Astrocyte of the cerebellum (primary cell): ENCODE data around the gene ZC3H18.

ENCODE experiments used
- DNase-seq: peaks from one replicate; pipeline ENCODE4 v3.0.0-alpha.2; 2011; ENCODE audit warnings: low read depth
- H3K4me3 ChIP-seq: 2 replicates; pipeline ENCODE4 v1.5.1; 2011; ENCODE audit warnings: mild to moderate bottlenecking, low read depth, low read length, moderate library complexity
- CTCF ChIP-seq: IDR thresholded peaks from 2 replicates; pipeline ENCODE4 v1.5.1; 2012; ENCODE audit warnings: low read length, low read depth, moderate library complexity, mild to moderate bottlenecking; ENCODE audit errors: missing control alignments
- in situ Hi-C: cut with HindIII; loops from 2 replicates; pipeline ENCODE4 v1.10.0; 2017; ENCODE audit warnings: low sequenced_read_pairs

ZC3H18 gene

GRCh38 chr16:88645941-88646340 lies 75.7 kb downstream of the ZC3H18 start:
- in situ Hi-C loops, result no loop called here

GRCh38 chr16:88646345-88647034 lies 76.3 kb downstream of the ZC3H18 start:
- no peak overlapping the region for H3K4me3 ChIP-seq
- in situ Hi-C loops, result no loop called here
- no peak for DNase-seq
- TF ChIP-seq CTCF, result no peak

More at GRCh38 chr16:88645941-88646340, 75.7 kb downstream of the ZC3H18 start:
- H3K4me3 ChIP-seq, result no peak overlapping the region
- no peak for TF ChIP-seq CTCF
- DNase-seq, result no peak

- in situ Hi-C loops, result no loop called here
- TF ChIP-seq CTCF, result no peak
- DNase-seq, result no peak
- H3K4me3 ChIP-seq, result no peak overlapping the region
These were observed 77.2 kb downstream of the ZC3H18 start for GRCh38 chr16:88647178-88648070.

GRCh38 chr16:88649195-88649923 lies 79.2 kb downstream of the ZC3H18 start:
- no peak for TF ChIP-seq CTCF
- H3K4me3 ChIP-seq, result peak overlapping the region; percentile 72
- in situ Hi-C loops, result no loop called here
- DNase-seq, result no peak

- no peak for DNase-seq
- in situ Hi-C loops, result no loop called here
- no peak for TF ChIP-seq CTCF
These were observed 79.9 kb downstream of the ZC3H18 start for GRCh38 chr16:88649924-88650748.

More at GRCh38 chr16:88649924-88650748, 79.9 kb downstream of the ZC3H18 start:
- peak overlapping the region; percentile 72 for H3K4me3 ChIP-seq
